Activated T-cell treated with anti-CD3 and anti-CD28 coated beads, Interleukin-2, amount 50 U/mL, for 4 hours (primary cell): Measurements from ENCODE around the gene SLC4A2. TPM values are rescaled to one million over a fixed set of nuclear protein-coding genes. Genes with fewer than 3 reads are reported as not detected.
A peak's percentile ranks its signal among the peaks of the same experiment; 100 is the strongest.

Experiments used
- ATAC-seq, 2 donors: fragments of 200-7000 bp; cut with Tn5 transposase; one replicate each; pipeline ENCODE4 v1.10.0; 2021
- DNase-seq: peaks from one replicate; pipeline ENCODE4 v3.0.0-alpha.2; 2020
- H3K27me3 Mint-ChIP-seq: one replicate; pipeline ENCODE4 v1.8.0; 2021; ENCODE audit warnings: low read depth, mixed read lengths
- H3K36me3 Mint-ChIP-seq: one replicate; pipeline ENCODE4 v1.8.0; 2022; ENCODE audit warnings: mixed read lengths; ENCODE audit not compliant: insufficient read depth
- H3K4me1 Mint-ChIP-seq: one replicate; pipeline ENCODE4 v1.8.0; 2021; ENCODE audit warnings: low read depth, mixed read lengths
- H3K4me3 Mint-ChIP-seq: one replicate; pipeline ENCODE4 v1.8.0; 2021; ENCODE audit warnings: mild to moderate bottlenecking, moderate library complexity, mixed read lengths
- H3K9me3 Mint-ChIP-seq: one replicate; pipeline ENCODE4 v1.8.0; 2021; ENCODE audit warnings: mixed read lengths
- total RNA-seq, 3 donors: library from RNA; stranded (reverse); gene quantifications; one replicate each; pipeline ENCODE4 v1.2.1, GENCODE V29; 2021

Gene SLC4A2
- total RNA-seq, 3 donors from 2014 or later, result 107 to 125 (median 111) TPM

GRCh38 chr7:151089893-151090730 is 30.7 kb downstream of the SLC4A2 start:
- H3K36me3 Mint-ChIP-seq, result peaks cover 2% of the 10 kb centered on the region
- DNase-seq (no peak), ATAC-seq (no peak)
- H3K4me1 Mint-ChIP-seq, result peaks cover 16% of the 10 kb centered on the region
- H3K4me3 Mint-ChIP-seq, result no peak overlapping the region
- peaks cover 7% of the 10 kb centered on the region for H3K27me3 Mint-ChIP-seq
- no peaks in the 10 kb centered on the region for H3K9me3 Mint-ChIP-seq

- no peak overlapping the region for H3K4me3 Mint-ChIP-seq
- H3K36me3 Mint-ChIP-seq, result peaks cover 2% of the 10 kb centered on the region
- H3K27me3 Mint-ChIP-seq, result no peaks in the 10 kb centered on the region
- no peaks in the 10 kb centered on the region for H3K9me3 Mint-ChIP-seq
- ATAC-seq (no peak), DNase-seq (no peak)
- H3K4me1 Mint-ChIP-seq, result peaks cover 10% of the 10 kb centered on the region
Observed at GRCh38 chr7:151091003-151091402, 31.6 kb downstream of the SLC4A2 start.

GRCh38 chr7:151091431-151091830 is 32.0 kb downstream of the SLC4A2 start:
- no peaks in the 10 kb centered on the region for H3K27me3 Mint-ChIP-seq
- H3K4me1 Mint-ChIP-seq, result peaks cover 10% of the 10 kb centered on the region
- no peaks in the 10 kb centered on the region for H3K9me3 Mint-ChIP-seq
- DNase-seq (no peak), ATAC-seq (no peak)
- H3K36me3 Mint-ChIP-seq, result peaks cover 2% of the 10 kb centered on the region
- no peak overlapping the region for H3K4me3 Mint-ChIP-seq

GRCh38 chr7:151091988-151092387 is 32.6 kb downstream of the SLC4A2 start:
- H3K27me3 Mint-ChIP-seq, result no peaks in the 10 kb centered on the region
- H3K4me1 Mint-ChIP-seq, result peaks cover 10% of the 10 kb centered on the region
- ATAC-seq (no peak), DNase-seq (no peak)
- H3K9me3 Mint-ChIP-seq, result no peaks in the 10 kb centered on the region
- H3K36me3 Mint-ChIP-seq, result peaks cover 2% of the 10 kb centered on the region
- H3K4me3 Mint-ChIP-seq, result no peak overlapping the region

- H3K4me1 Mint-ChIP-seq, result peaks cover 4% of the 10 kb centered on the region
- no peaks in the 10 kb centered on the region for H3K9me3 Mint-ChIP-seq
- ATAC-seq (no peak), DNase-seq (no peak)
- no peaks in the 10 kb centered on the region for H3K27me3 Mint-ChIP-seq
- H3K36me3 Mint-ChIP-seq, result peaks cover 2% of the 10 kb centered on the region
- no peak overlapping the region for H3K4me3 Mint-ChIP-seq
Observed at GRCh38 chr7:151093748-151094147, 34.4 kb downstream of the SLC4A2 start.

GRCh38 chr7:151094675-151095074 is 35.3 kb downstream of the SLC4A2 start:
- Mint-ChIP-seq H3K27me3 (no peaks in the 10 kb centered on the region), H3K4me3 (no peak overlapping the region), H3K4me1 (no peaks in the 10 kb centered on the region), H3K36me3 (no peaks in the 10 kb centered on the region), H3K9me3 (no peaks in the 10 kb centered on the region)
- ATAC-seq, result no peak
- no peak for DNase-seq

- DNase-seq (no peak), ATAC-seq (no peak)
- Mint-ChIP-seq H3K36me3 (no peaks in the 10 kb centered on the region), H3K27me3 (no peaks in the 10 kb centered on the region), H3K4me1 (no peaks in the 10 kb centered on the region), H3K9me3 (no peaks in the 10 kb centered on the region), H3K4me3 (no peak overlapping the region)
Observed at GRCh38 chr7:151095123-151095797, 35.9 kb downstream of the SLC4A2 start.

GRCh38 chr7:151095828-151096475 is 36.6 kb downstream of the SLC4A2 start:
- Mint-ChIP-seq H3K36me3 (no peaks in the 10 kb centered on the region), H3K4me1 (no peaks in the 10 kb centered on the region), H3K4me3 (no peak overlapping the region), H3K9me3 (no peaks in the 10 kb centered on the region), H3K27me3 (no peaks in the 10 kb centered on the region)
- ATAC-seq, result peak in 1 of 2 donors; percentile 48
- no peak for DNase-seq

- H3K4me1 Mint-ChIP-seq, result no peaks in the 10 kb centered on the region
- H3K36me3 Mint-ChIP-seq, result no peaks in the 10 kb centered on the region
- H3K27me3 Mint-ChIP-seq, result no peaks in the 10 kb centered on the region
- H3K4me3 Mint-ChIP-seq, result no peak overlapping the region
- DNase-seq, result no peak
- no peak for ATAC-seq
- no peaks in the 10 kb centered on the region for H3K9me3 Mint-ChIP-seq
Observed at GRCh38 chr7:151099486-151100211, 40.3 kb downstream of the SLC4A2 start.

GRCh38 chr7:151100921-151101320 is 41.5 kb downstream of the SLC4A2 start:
- DNase-seq, result no peak

GRCh38 chr7:151101621-151102396 is 42.4 kb downstream of the SLC4A2 start:
- Mint-ChIP-seq H3K4me3 (no peak overlapping the region), H3K27me3 (no peaks in the 10 kb centered on the region), H3K4me1 (no peaks in the 10 kb centered on the region), H3K36me3 (no peaks in the 10 kb centered on the region), H3K9me3 (no peaks in the 10 kb centered on the region)
- DNase-seq (no peak), ATAC-seq (no peak)

More at GRCh38 chr7:151100921-151101320, 41.5 kb downstream of the SLC4A2 start:
- Mint-ChIP-seq H3K27me3 (no peaks in the 10 kb centered on the region), H3K9me3 (no peaks in the 10 kb centered on the region), H3K4me3 (no peak overlapping the region), H3K36me3 (no peaks in the 10 kb centered on the region), H3K4me1 (no peaks in the 10 kb centered on the region)
- ATAC-seq, result no peak

- H3K9me3 Mint-ChIP-seq, result no peaks in the 10 kb centered on the region
- ATAC-seq (no peak), DNase-seq (no peak)
- H3K4me3 Mint-ChIP-seq, result no peak overlapping the region
- H3K36me3 Mint-ChIP-seq, result no peaks in the 10 kb centered on the region
- H3K4me1 Mint-ChIP-seq, result no peaks in the 10 kb centered on the region
- no peaks in the 10 kb centered on the region for H3K27me3 Mint-ChIP-seq
Observed at GRCh38 chr7:151102991-151103390, 43.6 kb downstream of the SLC4A2 start.

GRCh38 chr7:151103973-151104372 is 44.6 kb downstream of the SLC4A2 start:
- Mint-ChIP-seq H3K9me3 (no peaks in the 10 kb centered on the region), H3K4me1 (no peaks in the 10 kb centered on the region), H3K27me3 (no peaks in the 10 kb centered on the region), H3K4me3 (no peak overlapping the region), H3K36me3 (no peaks in the 10 kb centered on the region)
- DNase-seq (no peak), ATAC-seq (no peak)
